DOHH2 (cell line): ENCODE data around the gene ZNF276.

Source experiments
- EZH2phosphoT487 ChIP-seq: fragments of 200-600 bp; sonication (generic); IDR thresholded peaks from 2 replicates; pipeline ENCODE4 v1.6.1; 2017; ENCODE audit warnings: borderline replicate concordance, mild to moderate bottlenecking, antibody characterized with exemption, low read length, moderate library complexity, mixed read lengths
- TF ChIP-seq, protein P1 (sequence below): fragments of 200-600 bp; sonication (generic); IDR thresholded peaks from one replicate; pipeline ENCODE4 v1.5.1; 2014; ENCODE audit warnings: antibody characterized with exemption, mild to moderate bottlenecking, low read depth, low read length; ENCODE audit not compliant: poor library complexity, severe bottlenecking

DNA sequence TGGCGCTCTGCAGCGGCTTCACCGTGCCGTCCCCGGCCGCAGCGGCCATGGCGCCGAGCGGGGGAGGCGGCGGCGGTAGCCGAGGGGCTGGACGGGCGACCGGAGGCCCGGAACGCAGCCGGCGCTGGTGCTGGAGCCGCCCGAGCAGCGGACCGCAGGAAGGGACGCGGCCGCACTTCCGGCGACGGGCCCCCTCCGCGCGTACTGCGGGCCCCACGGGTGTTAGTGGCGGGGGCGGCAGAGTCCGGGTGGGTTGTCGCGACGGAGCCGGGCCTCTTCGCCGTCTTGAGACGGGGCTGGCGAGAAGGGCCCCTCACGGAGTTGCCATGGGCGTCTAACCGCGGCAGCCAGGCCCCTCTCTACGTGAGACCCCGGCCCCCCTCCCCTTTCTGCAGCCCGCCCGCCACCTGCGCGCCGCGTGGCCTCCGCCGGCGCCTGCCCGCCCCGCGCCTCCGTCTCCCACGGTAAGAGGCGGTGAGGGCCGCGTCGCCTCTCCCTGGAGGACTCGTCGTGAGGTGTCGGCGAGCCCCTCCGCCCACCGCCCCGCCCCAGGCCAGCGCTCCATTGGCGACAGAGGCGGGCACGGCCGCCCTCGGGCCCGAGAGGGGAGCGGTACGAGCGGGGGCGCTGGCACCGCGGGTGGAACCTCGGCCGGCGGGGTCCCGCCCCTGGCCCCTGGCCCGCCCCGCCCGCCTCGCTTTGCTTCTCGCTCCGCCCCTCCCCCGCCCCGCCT is at the start of gene ZNF276, which contains the start of gene VPS9D1:
- TF ChIP-seq, protein P1, sequence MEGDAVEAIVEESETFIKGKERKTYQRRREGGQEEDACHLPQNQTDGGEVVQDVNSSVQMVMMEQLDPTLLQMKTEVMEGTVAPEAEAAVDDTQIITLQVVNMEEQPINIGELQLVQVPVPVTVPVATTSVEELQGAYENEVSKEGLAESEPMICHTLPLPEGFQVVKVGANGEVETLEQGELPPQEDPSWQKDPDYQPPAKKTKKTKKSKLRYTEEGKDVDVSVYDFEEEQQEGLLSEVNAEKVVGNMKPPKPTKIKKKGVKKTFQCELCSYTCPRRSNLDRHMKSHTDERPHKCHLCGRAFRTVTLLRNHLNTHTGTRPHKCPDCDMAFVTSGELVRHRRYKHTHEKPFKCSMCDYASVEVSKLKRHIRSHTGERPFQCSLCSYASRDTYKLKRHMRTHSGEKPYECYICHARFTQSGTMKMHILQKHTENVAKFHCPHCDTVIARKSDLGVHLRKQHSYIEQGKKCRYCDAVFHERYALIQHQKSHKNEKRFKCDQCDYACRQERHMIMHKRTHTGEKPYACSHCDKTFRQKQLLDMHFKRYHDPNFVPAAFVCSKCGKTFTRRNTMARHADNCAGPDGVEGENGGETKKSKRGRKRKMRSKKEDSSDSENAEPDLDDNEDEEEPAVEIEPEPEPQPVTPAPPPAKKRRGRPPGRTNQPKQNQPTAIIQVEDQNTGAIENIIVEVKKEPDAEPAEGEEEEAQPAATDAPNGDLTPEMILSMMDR, result no peak
- no peak for TF ChIP-seq EZH2phosphoT487
